Measurements from ENCODE around the gene ZCCHC17. TPM values are rescaled to one million over a fixed set of nuclear protein-coding genes. Genes with fewer than 3 reads are reported as not detected.

ZCCHC17 gene
- total and polyA plus RNA-seq, 2 experiments from 2014 or later: 25.9 to 44.3 TPM

- Histone ChIP-seq H3K9me2 (replicated peaks; ENCODE audit: insufficient read depth) (no peaks in the 10 kb centered on the region), H3K27me3 (no peaks in the 10 kb centered on the region), H3K79me2 (no peaks in the 10 kb centered on the region), H3K4me2 (no peak overlapping the region), H3K9me3 (ENCODE audit: low read depth) (no peaks in the 10 kb centered on the region), H3K27ac (peak overlapping the region; percentile 49), H3K4me3 (no peak overlapping the region), H2AFZ (no peak overlapping the region), H3K36me3 (replicated peaks; ENCODE audit: insufficient read depth, low read depth) (no peaks in the 10 kb centered on the region), H4K20me1 (ENCODE audit: insufficient read depth, poor library complexity, severe bottlenecking) (no peaks in the 10 kb centered on the region), H3K4me1 (ENCODE audit: insufficient read depth) (peaks cover 35% of the 10 kb centered on the region)
- peak; percentile 87 for DNase-seq (ENCODE audit: low spot score)
- TF ChIP-seq CTCF (IDR thresholded peaks at IDR 0.05; ENCODE audit: poor library complexity): no peak
- TF ChIP-seq EZH2 (IDR thresholded peaks at IDR 0.05; ENCODE audit: borderline replicate concordance): no peak
- no peak for TF ChIP-seq EZH2phosphoT487 (IDR thresholded peaks at IDR 0.05; ENCODE audit: low read depth, severe bottlenecking, unreplicated experiment)
- 66% methylated on average over 8 of the region's 8 CpGs for WGBS (ENCODE audit: low lambda C conversion rate, missing lambda C conversion rate)
Observed at GRCh38 chr1:31376375-31377134, 79.7 kb downstream of the ZCCHC17 start.

GRCh38 chr1:31377364-31377863 is 80.6 kb downstream of the ZCCHC17 start:
- H3K4me1 ChIP-seq (ENCODE audit: insufficient read depth): peaks cover 31% of the 10 kb centered on the region
- H3K4me2 ChIP-seq: peak overlapping the region; percentile 22
- H3K9me2 ChIP-seq (replicated peaks; ENCODE audit: insufficient read depth): no peaks in the 10 kb centered on the region
- no peak overlapping the region for H2AFZ ChIP-seq
- no peak for DNase-seq (ENCODE audit: low spot score)
- no peaks in the 10 kb centered on the region for H3K79me2 ChIP-seq
- no peak overlapping the region for H3K4me3 ChIP-seq
- peak overlapping the region; percentile 49 for H3K27ac ChIP-seq
- H3K9me3 ChIP-seq (ENCODE audit: low read depth): no peaks in the 10 kb centered on the region
- H3K36me3 ChIP-seq (replicated peaks; ENCODE audit: insufficient read depth, low read depth): no peaks in the 10 kb centered on the region
- 93% methylated on average over 3 of the region's 3 CpGs for WGBS (ENCODE audit: low lambda C conversion rate, missing lambda C conversion rate)
- H3K27me3 ChIP-seq: no peaks in the 10 kb centered on the region
- TF ChIP-seq CTCF (IDR thresholded peaks at IDR 0.05; ENCODE audit: poor library complexity): no peak
- no peak for TF ChIP-seq EZH2 (IDR thresholded peaks at IDR 0.05; ENCODE audit: borderline replicate concordance)
- H4K20me1 ChIP-seq (ENCODE audit: insufficient read depth, poor library complexity, severe bottlenecking): no peaks in the 10 kb centered on the region

GRCh38 chr1:31378001-31378400 is 81.2 kb downstream of the ZCCHC17 start:
- Histone ChIP-seq H3K9me2 (replicated peaks; ENCODE audit: insufficient read depth) (no peaks in the 10 kb centered on the region), H3K27me3 (no peaks in the 10 kb centered on the region), H3K27ac (peak overlapping the region; percentile 49), H3K4me2 (no peak overlapping the region), H3K36me3 (replicated peaks; ENCODE audit: insufficient read depth, low read depth) (no peaks in the 10 kb centered on the region), H3K9me3 (ENCODE audit: low read depth) (no peaks in the 10 kb centered on the region), H3K4me1 (ENCODE audit: insufficient read depth) (peaks cover 25% of the 10 kb centered on the region), H3K79me2 (no peaks in the 10 kb centered on the region), H4K20me1 (ENCODE audit: insufficient read depth, poor library complexity, severe bottlenecking) (no peaks in the 10 kb centered on the region), H3K4me3 (no peak overlapping the region), H2AFZ (no peak overlapping the region)
- DNase-seq (ENCODE audit: low spot score): no peak
- no peak for TF ChIP-seq EZH2 (IDR thresholded peaks at IDR 0.05; ENCODE audit: borderline replicate concordance)
- TF ChIP-seq CTCF (IDR thresholded peaks at IDR 0.05; ENCODE audit: poor library complexity): no peak
- no peak for TF ChIP-seq EZH2phosphoT487 (IDR thresholded peaks at IDR 0.05; ENCODE audit: low read depth, severe bottlenecking, unreplicated experiment)
